ENCODE data around the gene GSTM1.

GRCh38 chr1:109726728-109727373, 39.2 kb downstream of the GSTM1 start:
- TF ChIP-seq CTCF (IDR thresholded peaks at IDR 0.05): no peak
- TF ChIP-seq POLR2A (IDR thresholded peaks at IDR 0.05): no peak

Measured in Peyer's patch (tissue), 4 donors.